GM12892 (cell line): Measurements from ENCODE around the gene IL33.

Experiments used
- DNase-seq: peaks from one replicate; pipeline ENCODE4 v3.0.0; 2011; ENCODE audit not compliant: insufficient read length
- FAIRE-seq: peaks from 2 replicates; lab custom pipeline; 2011; peaks lifted over from hg19 to GRCh38; lab: Jason Lieb, UNC
- POLR2A ChIP-seq: IDR thresholded peaks from 2 replicates; pipeline ENCODE4 v1.6.1; 2011; ENCODE audit warnings: low read depth, low read length, control low read depth
- POLR2AphosphoS5 ChIP-seq: IDR thresholded peaks from 2 replicates; pipeline ENCODE4 v1.6.1; 2011; ENCODE audit warnings: low read depth, low read length, control low read depth
- TAF1 ChIP-seq: IDR thresholded peaks from 2 replicates; pipeline ENCODE4 v1.6.1; 2011; ENCODE audit warnings: low read depth, mild to moderate bottlenecking, control low read depth, low read length, borderline replicate concordance

Gene IL33

GRCh38 chr9:6247266-6247665, 31.7 kb downstream of the IL33 start:
- DNase-seq, result no peak
- TF ChIP-seq POLR2AphosphoS5 (no peak), POLR2A (no peak), TAF1 (no peak)
- FAIRE-seq, result no peak

- DNase-seq, result no peak
- FAIRE-seq, result no peak
- TF ChIP-seq TAF1, result no peak
- TF ChIP-seq POLR2AphosphoS5, result no peak
- TF ChIP-seq POLR2A, result no peak
Observed at GRCh38 chr9:6268826-6269397, 53.3 kb downstream of the IL33 start.

- FAIRE-seq (no peak), DNase-seq (no peak)
- TF ChIP-seq POLR2A, result no peak
- TF ChIP-seq TAF1, result no peak
- TF ChIP-seq POLR2AphosphoS5, result no peak
Observed at GRCh38 chr9:6270896-6271295, 55.3 kb downstream of the IL33 start.

- no peak for TF ChIP-seq POLR2AphosphoS5
- TF ChIP-seq TAF1, result no peak
- TF ChIP-seq POLR2A, result no peak
- DNase-seq, result no peak
- no peak for FAIRE-seq
Observed at GRCh38 chr9:6271508-6272228, 56.1 kb downstream of the IL33 start.

- DNase-seq (no peak), FAIRE-seq (peak; percentile 33)
- no peak for TF ChIP-seq POLR2A
- no peak for TF ChIP-seq POLR2AphosphoS5
- no peak for TF ChIP-seq TAF1
Observed at GRCh38 chr9:6272229-6272598, 56.6 kb downstream of the IL33 start.

GRCh38 chr9:6277417-6277816, 61.8 kb downstream of the IL33 start:
- DNase-seq (no peak), FAIRE-seq (no peak)
- TF ChIP-seq POLR2AphosphoS5 (no peak), POLR2A (no peak), TAF1 (no peak)

- TF ChIP-seq TAF1 (no peak), POLR2A (no peak)
- no peak for DNase-seq
- no peak for FAIRE-seq
Observed at GRCh38 chr9:6301858-6302257, 86.3 kb downstream of the IL33 start.

GRCh38 chr9:6302417-6302816, 86.8 kb downstream of the IL33 start:
- FAIRE-seq, result no peak
- DNase-seq, result no peak
- no peak for TF ChIP-seq TAF1
- no peak for TF ChIP-seq POLR2A
- TF ChIP-seq POLR2AphosphoS5, result no peak

GRCh38 chr9:6304232-6304631, 88.6 kb downstream of the IL33 start:
- no peak for TF ChIP-seq POLR2A
- no peak for TF ChIP-seq TAF1
- no peak for TF ChIP-seq POLR2AphosphoS5
- FAIRE-seq (no peak), DNase-seq (no peak)

- no peak for TF ChIP-seq TAF1
- peak; percentile 87 for FAIRE-seq
- DNase-seq, result no peak
Observed at GRCh38 chr9:6305954-6306563, 90.5 kb downstream of the IL33 start.
